GM12878 (cell line): ENCODE results near the gene RTP5. TPM values are rescaled to one million over a fixed set of nuclear protein-coding genes. Genes with fewer than 3 reads are reported as not detected.

ENCODE experiments used
- ATAC-seq: fragments of 200-7000 bp; cut with Tn5 transposase; 3 replicates; pipeline ENCODE4 v1.9.1; 2020; ENCODE audit warnings: mild to moderate bottlenecking, moderate library complexity
- BruUV-seq: library from RNA; stranded (reverse); fragments of 400-500 nt; replicated peaks from 2 replicates; lab custom pipeline; 2021; lab: Mats Ljungman, UMichigan
- CTCF ChIA-PET: fragments of 300-600 bp; sonication (Branson Sonifier 250); formaldehyde crosslinking; extraction: SDS; loops from one replicate; lab custom pipeline; 2021; ENCODE audit warnings: inconsistent platforms; lab: Yijun Ruan, JAX
- POLR2A ChIA-PET: fragments of 350-600 bp; formaldehyde crosslinking; extraction: SDS; loops from one replicate; lab custom pipeline; 2021; ENCODE audit warnings: inconsistent platforms; lab: Charles Lee
- RAD21 ChIA-PET: fragments of 300-600 bp; sonication (Branson Sonifier 250); formaldehyde crosslinking; loops from one replicate; lab custom pipeline; 2023; ENCODE audit warnings: antibody characterized with exemption; ENCODE audit not compliant: unreplicated experiment; lab: Charles Lee
- SMC1A ChIA-PET: fragments of 300-600 bp; sonication (Branson Sonifier 250); formaldehyde crosslinking; loops from one replicate; lab custom pipeline; 2023; ENCODE audit not compliant: unreplicated experiment, uncharacterized antibody; lab: Charles Lee
- DNase-seq: peaks from one replicate; pipeline ENCODE4 v3.0.0-alpha.2; 2011; ENCODE audit warnings: low read depth, low spot score
- FAIRE-seq: peaks from 3 replicates; lab custom pipeline; 2011; peaks lifted over from hg19 to GRCh38; lab: Jason Lieb, UNC
- H2AFZ ChIP-seq: 2 replicates; pipeline ENCODE4 v1.6.0; 2011; ENCODE audit warnings: low read depth, low read length, control low read depth; ENCODE audit not compliant: control insufficient read depth
- H3K27ac ChIP-seq: 2 replicates; pipeline ENCODE4 v1.5.1; 2011; ENCODE audit warnings: control low read depth; ENCODE audit not compliant: control insufficient read depth, insufficient read depth
- H3K27me3 ChIP-seq, 2 experiments: replicated peaks in 1 of 2; 2 replicates each; pipeline versions ENCODE4 v1.6.0 to v1.6.1; 2011; ENCODE audit warnings: low read length in 1 of 2; ENCODE audit not compliant: control insufficient read depth in 2 of 2, insufficient read depth in 2 of 2
- H3K36me3 ChIP-seq, 2 experiments: 2 replicates each; pipeline ENCODE4 v1.5.1; 2011; ENCODE audit warnings: low read length in 1 of 2; ENCODE audit not compliant: control insufficient read depth in 2 of 2, insufficient read depth in 2 of 2
- H3K4me1 ChIP-seq: 2 replicates; pipeline ENCODE4 v1.6.1; 2011; ENCODE audit warnings: mild to moderate bottlenecking, low read length, moderate library complexity, mixed read lengths; ENCODE audit not compliant: control insufficient read depth, insufficient read depth
- H3K4me2 ChIP-seq: 2 replicates; pipeline ENCODE4 v1.6.0; 2011; ENCODE audit warnings: control low read depth; ENCODE audit not compliant: control insufficient read depth, insufficient read depth
- H3K4me3 ChIP-seq: fragments of 200-600 bp; sonication (generic); 2 replicates; pipeline ENCODE4 v1.5.1; 2016
- H3K79me2 ChIP-seq: 2 replicates; pipeline ENCODE4 v1.6.0; 2011; ENCODE audit warnings: low read length; ENCODE audit not compliant: control insufficient read depth, insufficient read depth
- H3K9ac ChIP-seq: 2 replicates; pipeline ENCODE4 v1.8.0; 2011; ENCODE audit warnings: low read length, control low read depth, mixed read lengths; ENCODE audit not compliant: control insufficient read depth, insufficient read depth
- H3K9me3 ChIP-seq: replicated peaks from 3 replicates; pipeline ENCODE4 v1.5.1; 2011; ENCODE audit warnings: mild to moderate bottlenecking, low read length; ENCODE audit not compliant: control insufficient read depth, insufficient read depth
- H4K20me1 ChIP-seq: 2 replicates; pipeline ENCODE4 v1.6.0; 2011; ENCODE audit not compliant: control insufficient read depth, insufficient read depth
- CBX3 ChIP-seq: fragments of 200-600 bp; sonication (generic); IDR thresholded peaks from 2 replicates; pipeline ENCODE4 v1.6.1; 2016; ENCODE audit warnings: low read depth, borderline replicate concordance
- CHD2 ChIP-seq: IDR thresholded peaks from 2 replicates; pipeline ENCODE4 v1.6.1; 2011; ENCODE audit warnings: low read depth, low read length, improper control_type of control experiment, borderline replicate concordance
- EGR1 ChIP-seq, 2 experiments: IDR thresholded peaks; 1 replicate in 1 of 2; 2 replicates in 1 of 2; pipeline ENCODE4 v1.6.1; 2011 to 2012; ENCODE audit warnings: low read depth in 2 of 2, low read length in 2 of 2, borderline replicate concordance in 1 of 2, mild to moderate bottlenecking in 1 of 2, moderate library complexity in 1 of 2
- MYB ChIP-seq: fragments of 150-350 bp; IDR thresholded peaks from 2 replicates; pipeline ENCODE4 v1.6.1; 2014; ENCODE audit warnings: mild to moderate bottlenecking, low read depth, low read length, borderline replicate concordance
- MYC ChIP-seq: IDR thresholded peaks from 2 replicates; pipeline ENCODE4 v1.6.1; 2011; ENCODE audit warnings: mild to moderate bottlenecking, low read length, moderate library complexity, inconsistent platforms; ENCODE audit not compliant: insufficient read depth, insufficient replicate concordance, insufficient read length, severe bottlenecking
- RAD51 ChIP-seq: fragments of 450-650 bp; IDR thresholded peaks from 2 replicates; pipeline ENCODE4 v1.6.1; 2016; ENCODE audit warnings: moderate library complexity, mild to moderate bottlenecking, inconsistent platforms
- RUNX3 ChIP-seq: IDR thresholded peaks from 2 replicates; pipeline ENCODE4 v1.6.1; 2012; ENCODE audit warnings: low read length, inconsistent platforms
- SMARCA5 ChIP-seq: fragments of 450-650 bp; IDR thresholded peaks from 2 replicates; pipeline ENCODE4 v1.6.1; 2017; ENCODE audit warnings: mild to moderate bottlenecking
- SPI1 ChIP-seq: IDR thresholded peaks from 2 replicates; pipeline ENCODE4 v1.6.1; 2011; ENCODE audit warnings: low read depth, mild to moderate bottlenecking, low read length, moderate library complexity, borderline replicate concordance; ENCODE audit not compliant: insufficient read depth
- WGBS: methylation state at CpG from one replicate; pipeline ENCODE4 v1.1.6; 2016; ENCODE audit warnings: low lambda C conversion rate; ENCODE audit not compliant: insufficient replicate concordance, insufficient coverage; ENCODE audit errors: missing lambda C conversion rate; 5-methylcytosine and 5-hydroxymethylcytosine counted together
- in situ Hi-C: fragments of 300-500 bp; cut with MboI; formaldehyde crosslinking; loops from 9 replicates; pipeline ENCODE4 v1.14.3; 2018; ENCODE audit warnings: mixed read lengths
- intact Hi-C: fragments of 100-400 bp; cut with micrococcal nuclease; formaldehyde crosslinking; loops from one replicate; pipeline ENCODE4 v1.14.2; 2022; ENCODE audit not compliant: unreplicated experiment
- polyA plus RNA-seq, 11 experiments: library from polyadenylated mRNA; depleted of rRNA in 4 of 11; unstranded in 6 of 11; stranded (reverse) in 5 of 11; fragments of >200 nt; fragmentation: Nextera tagmentation in 4 of 11; fragmentation: Illumina TruSeq in 1 of 11; extraction: Ambion mirVana in 4 of 11; extraction: Trizol in 1 of 11; gene quantifications; 1 replicate in 1 of 11; 2 replicates in 10 of 11; pipeline versions ENCODE4 v1.2.1 to v1.2.3, GENCODE V29; 2011 to 2016; ENCODE audit warnings: inconsistent platforms in 2 of 11, missing spikeins in 2 of 11, low read depth in 1 of 11
- total RNA-seq, 4 experiments: library from RNA; depleted of rRNA in 3 of 4; stranded (reverse); fragments of >200 nt in 3 of 4; fragmentation: Illumina TruSeq in 1 of 4; extraction: Trizol in 1 of 4; gene quantifications; 2 replicates each; pipeline versions ENCODE4 v1.2.1 to v1.2.3, GENCODE V29; 2013 to 2021
- TF ChIP-seq, protein P1 (sequence below): IDR thresholded peaks from 2 replicates; pipeline ENCODE4 v1.6.1; 2012; ENCODE audit warnings: mild to moderate bottlenecking, low read depth, low read length
- TF ChIP-seq, protein P2 (sequence below): fragments of 450-650 bp; IDR thresholded peaks from 2 replicates; pipeline ENCODE4 v1.6.1; 2017; ENCODE audit warnings: mild to moderate bottlenecking

RTP5 gene
- total and polyA plus RNA-seq, 10 of the 15 experiments (the other 5 are each of a cell fraction or from before 2014, with no cell fraction given) = 0.05 TPM; not detected in 9

DNA sequence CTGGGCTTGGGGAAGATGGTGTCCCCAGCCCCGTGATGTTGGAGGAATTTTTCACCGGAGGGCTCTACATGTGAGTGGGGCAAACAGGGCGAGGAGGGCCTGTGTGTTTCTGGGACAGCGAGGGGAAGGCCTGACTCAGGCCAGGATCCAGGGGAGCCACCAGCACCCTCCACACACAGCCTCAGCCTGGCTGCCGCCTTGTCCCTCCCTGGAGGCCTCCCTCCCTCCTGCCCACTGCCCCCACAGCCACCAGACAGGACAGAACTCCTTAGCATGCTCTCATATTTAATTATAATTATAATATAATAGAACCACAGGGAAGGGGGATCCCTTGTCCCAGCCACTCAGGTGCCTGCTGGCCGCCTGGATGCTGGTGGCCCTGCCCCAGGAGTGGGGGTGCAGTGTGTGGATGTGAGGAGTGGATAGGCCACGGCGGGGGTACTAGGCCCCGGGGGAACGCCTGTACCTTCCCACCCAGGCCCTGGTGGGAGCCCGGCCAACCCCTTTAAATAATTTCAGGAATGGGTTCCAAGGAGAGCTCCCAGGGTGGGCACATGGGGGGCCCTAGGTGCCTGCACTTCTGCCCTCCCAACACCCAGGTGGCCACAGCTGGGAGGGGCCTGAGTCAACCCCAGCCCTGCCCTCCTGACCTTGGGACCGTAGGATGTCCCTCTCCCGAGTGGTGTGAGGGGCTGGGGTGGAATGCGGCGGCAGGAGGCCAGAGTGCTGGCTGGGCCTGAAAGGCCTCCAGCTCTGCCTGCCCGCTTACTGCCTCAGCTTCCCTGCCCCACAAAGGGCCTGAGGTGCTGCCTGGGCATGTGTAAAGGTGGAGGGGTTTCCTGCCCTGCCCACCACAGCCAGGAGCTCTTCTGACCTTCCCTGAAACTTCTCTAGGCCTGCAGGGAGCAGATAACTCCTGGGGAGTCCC lies 19.6 kb upstream of the RTP5 start:
- FAIRE-seq = no peak
- POLR2A ChIA-PET = no interaction called here
- no peaks in the 10 kb centered on the region for H3K79me2 ChIP-seq
- CTCF ChIA-PET = no interaction called here
- TF ChIP-seq CBX3 = no peak
- TF ChIP-seq RAD51 = no peak
- TF ChIP-seq, protein P1, sequence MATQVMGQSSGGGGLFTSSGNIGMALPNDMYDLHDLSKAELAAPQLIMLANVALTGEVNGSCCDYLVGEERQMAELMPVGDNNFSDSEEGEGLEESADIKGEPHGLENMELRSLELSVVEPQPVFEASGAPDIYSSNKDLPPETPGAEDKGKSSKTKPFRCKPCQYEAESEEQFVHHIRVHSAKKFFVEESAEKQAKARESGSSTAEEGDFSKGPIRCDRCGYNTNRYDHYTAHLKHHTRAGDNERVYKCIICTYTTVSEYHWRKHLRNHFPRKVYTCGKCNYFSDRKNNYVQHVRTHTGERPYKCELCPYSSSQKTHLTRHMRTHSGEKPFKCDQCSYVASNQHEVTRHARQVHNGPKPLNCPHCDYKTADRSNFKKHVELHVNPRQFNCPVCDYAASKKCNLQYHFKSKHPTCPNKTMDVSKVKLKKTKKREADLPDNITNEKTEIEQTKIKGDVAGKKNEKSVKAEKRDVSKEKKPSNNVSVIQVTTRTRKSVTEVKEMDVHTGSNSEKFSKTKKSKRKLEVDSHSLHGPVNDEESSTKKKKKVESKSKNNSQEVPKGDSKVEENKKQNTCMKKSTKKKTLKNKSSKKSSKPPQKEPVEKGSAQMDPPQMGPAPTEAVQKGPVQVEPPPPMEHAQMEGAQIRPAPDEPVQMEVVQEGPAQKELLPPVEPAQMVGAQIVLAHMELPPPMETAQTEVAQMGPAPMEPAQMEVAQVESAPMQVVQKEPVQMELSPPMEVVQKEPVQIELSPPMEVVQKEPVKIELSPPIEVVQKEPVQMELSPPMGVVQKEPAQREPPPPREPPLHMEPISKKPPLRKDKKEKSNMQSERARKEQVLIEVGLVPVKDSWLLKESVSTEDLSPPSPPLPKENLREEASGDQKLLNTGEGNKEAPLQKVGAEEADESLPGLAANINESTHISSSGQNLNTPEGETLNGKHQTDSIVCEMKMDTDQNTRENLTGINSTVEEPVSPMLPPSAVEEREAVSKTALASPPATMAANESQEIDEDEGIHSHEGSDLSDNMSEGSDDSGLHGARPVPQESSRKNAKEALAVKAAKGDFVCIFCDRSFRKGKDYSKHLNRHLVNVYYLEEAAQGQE = no peak
- TF ChIP-seq MYC = no peak
- no peak for TF ChIP-seq SPI1
- TF ChIP-seq EGR1 (IDR thresholded peaks at IDR 0.05; ENCODE audit: borderline replicate concordance in 1 of 2, low read depth in 2 of 2, low read length in 2 of 2) = no peak
- no peak for TF ChIP-seq RUNX3
- TF ChIP-seq MYB = no peak
- no peak for TF ChIP-seq CHD2
- TF ChIP-seq, protein P2, sequence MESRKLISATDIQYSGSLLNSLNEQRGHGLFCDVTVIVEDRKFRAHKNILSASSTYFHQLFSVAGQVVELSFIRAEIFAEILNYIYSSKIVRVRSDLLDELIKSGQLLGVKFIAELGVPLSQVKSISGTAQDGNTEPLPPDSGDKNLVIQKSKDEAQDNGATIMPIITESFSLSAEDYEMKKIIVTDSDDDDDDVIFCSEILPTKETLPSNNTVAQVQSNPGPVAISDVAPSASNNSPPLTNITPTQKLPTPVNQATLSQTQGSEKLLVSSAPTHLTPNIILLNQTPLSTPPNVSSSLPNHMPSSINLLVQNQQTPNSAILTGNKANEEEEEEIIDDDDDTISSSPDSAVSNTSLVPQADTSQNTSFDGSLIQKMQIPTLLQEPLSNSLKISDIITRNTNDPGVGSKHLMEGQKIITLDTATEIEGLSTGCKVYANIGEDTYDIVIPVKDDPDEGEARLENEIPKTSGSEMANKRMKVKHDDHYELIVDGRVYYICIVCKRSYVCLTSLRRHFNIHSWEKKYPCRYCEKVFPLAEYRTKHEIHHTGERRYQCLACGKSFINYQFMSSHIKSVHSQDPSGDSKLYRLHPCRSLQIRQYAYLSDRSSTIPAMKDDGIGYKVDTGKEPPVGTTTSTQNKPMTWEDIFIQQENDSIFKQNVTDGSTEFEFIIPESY = no peak
- TF ChIP-seq SMARCA5 = no peak
- H3K9ac ChIP-seq = no peak overlapping the region
- RAD21 ChIA-PET = no interaction called here
- in situ Hi-C loops = no loop called here
- H3K36me3 ChIP-seq = no peaks in the 10 kb centered on the region
- H2AFZ ChIP-seq = no peak overlapping the region
- WGBS = 70% methylated on average over 15 of the region's 16 CpGs
- no peaks in the 10 kb centered on the region for H3K9me3 ChIP-seq
- SMC1A ChIA-PET = no interaction called here
- H3K27ac ChIP-seq = no peak overlapping the region
- no peak for DNase-seq
- BruUV-seq = no TSS peak
- H3K4me3 ChIP-seq = no peak overlapping the region
- H3K4me2 ChIP-seq = no peak overlapping the region
- H3K27me3 ChIP-seq = no peaks in the 10 kb centered on the region
- intact Hi-C loops = loop anchor here (10.0 kb wide), 1 partner anchor 115 kb away; the partner anchor contains the start of gene D2HGDH
- H3K4me1 ChIP-seq = peaks cover 3% of the 10 kb centered on the region
- no peaks in the 10 kb centered on the region for H4K20me1 ChIP-seq
- ATAC-seq = no peak; the same call in 1 of the 3 replicates
